Spinal cord (tissue), 10 donors: ENCODE measurements around the gene PMP22. TPM values are rescaled to one million over a fixed set of nuclear protein-coding genes. Genes with fewer than 3 reads are reported as not detected.

Experiments
- DNase-seq, 6 donors: peaks; one replicate each; pipeline versions ENCODE4 v3.0.0 to v3.0.0-alpha.2; 2013 to 2015; ENCODE audit warnings: low spot score in 6 of 6, low read depth in 4 of 6
- H3K27ac ChIP-seq: one replicate; pipeline ENCODE4 v1.5.1; 2013; ENCODE audit warnings: low read depth, low read length, control low read depth
- H3K27me3 ChIP-seq: one replicate; pipeline ENCODE4 v1.6.1; 2013; ENCODE audit warnings: low read length; ENCODE audit not compliant: control insufficient read depth, insufficient read depth
- H3K36me3 ChIP-seq: one replicate; pipeline ENCODE4 v1.6.1; 2013; ENCODE audit warnings: low read length; ENCODE audit not compliant: control insufficient read depth, insufficient read depth
- H3K4me1 ChIP-seq: one replicate; pipeline ENCODE4 v1.6.1; 2013; ENCODE audit warnings: low read length; ENCODE audit not compliant: control insufficient read depth, insufficient read depth
- H3K4me3 ChIP-seq: one replicate; pipeline ENCODE4 v1.5.1; 2013; ENCODE audit warnings: low read depth, low read length, control low read depth
- H3K9me3 ChIP-seq: one replicate; pipeline ENCODE4 v1.6.1; 2013; ENCODE audit warnings: low read length; ENCODE audit not compliant: control insufficient read depth, insufficient read depth
- WGBS: methylation state at CpG from one replicate; pipeline ENCODE4 v1.1.5; 2013; ENCODE audit warnings: missing lambda C conversion rate; ENCODE audit not compliant: insufficient coverage; 5-methylcytosine and 5-hydroxymethylcytosine counted together
- polyA plus RNA-seq, 2 donors: library from polyadenylated mRNA; unstranded; fragments of 120-200 nt; gene quantifications; one replicate each; pipeline ENCODE4 v1.2.1, GENCODE V29; 2013; ENCODE audit not compliant: insufficient read length in 2 of 2
- total RNA-seq, 2 donors: library from RNA; depleted of rRNA in 1 of 2; stranded (reverse); fragments of 120-200 nt in 1 of 2; fragments of >200 nt in 1 of 2; gene quantifications; one replicate each; pipeline versions ENCODE4 v1.2.3 to v1.2.4, GENCODE V29; 2013 to 2014
- donor health status: healthy.

Gene PMP22
- total and polyA plus RNA-seq, 4 donors = 83.0 to 248 (median 144) TPM

- Histone ChIP-seq H3K36me3 (no peaks in the 10 kb centered on the region), H3K27me3 (no peaks in the 10 kb centered on the region), H3K4me1 (no peaks in the 10 kb centered on the region), H3K4me3 (no peak overlapping the region), H3K9me3 (peaks cover 2% of the 10 kb centered on the region), H3K27ac (no peak overlapping the region)
- WGBS = 88% methylated on average over 2 of the region's 3 CpGs
- DNase-seq = no peak
Measured at GRCh38 chr17:15281909-15282308, 16.8 kb upstream of the PMP22 start.

GRCh38 chr17:15278924-15279477 lies 13.9 kb upstream of the PMP22 start:
- 80% methylated on average over 1 of the region's 2 CpGs for WGBS
- Histone ChIP-seq H3K9me3 (peaks cover 2% of the 10 kb centered on the region), H3K4me3 (no peak overlapping the region), H3K27me3 (no peaks in the 10 kb centered on the region), H3K27ac (no peak overlapping the region), H3K4me1 (no peaks in the 10 kb centered on the region), H3K36me3 (no peaks in the 10 kb centered on the region)
- DNase-seq = no peak

GRCh38 chr17:15278380-15278779 lies 13.3 kb upstream of the PMP22 start:
- Histone ChIP-seq H3K4me3 (no peak overlapping the region), H3K36me3 (no peaks in the 10 kb centered on the region), H3K27me3 (no peaks in the 10 kb centered on the region), H3K9me3 (peaks cover 2% of the 10 kb centered on the region), H3K27ac (no peak overlapping the region), H3K4me1 (no peaks in the 10 kb centered on the region)
- WGBS = 14% methylated on average over 2 of the region's 6 CpGs
- no peak for DNase-seq

GRCh38 chr17:15274017-15274416 lies 8.9 kb upstream of the PMP22 start:
- WGBS = 96% methylated on average over 2 of the region's 3 CpGs
- no peaks in the 10 kb centered on the region for H3K27me3 ChIP-seq
- no peaks in the 10 kb centered on the region for H3K36me3 ChIP-seq
- H3K4me1 ChIP-seq = peaks cover 5% of the 10 kb centered on the region
- H3K9me3 ChIP-seq = no peaks in the 10 kb centered on the region
- H3K27ac ChIP-seq = no peak overlapping the region
- DNase-seq = no peak
- H3K4me3 ChIP-seq = no peak overlapping the region

GRCh38 chr17:15273141-15273793 lies 8.1 kb upstream of the PMP22 start:
- WGBS = 91% methylated on average over 1 of the region's 5 CpGs
- H3K4me1 ChIP-seq = peaks cover 5% of the 10 kb centered on the region
- no peaks in the 10 kb centered on the region for H3K27me3 ChIP-seq
- no peaks in the 10 kb centered on the region for H3K36me3 ChIP-seq
- H3K9me3 ChIP-seq = no peaks in the 10 kb centered on the region
- no peak overlapping the region for H3K27ac ChIP-seq
- H3K4me3 ChIP-seq = no peak overlapping the region
- no peak for DNase-seq

- Histone ChIP-seq H3K4me3 (no peak overlapping the region), H3K36me3 (no peaks in the 10 kb centered on the region), H3K27ac (no peak overlapping the region), H3K4me1 (peaks cover 5% of the 10 kb centered on the region), H3K27me3 (no peaks in the 10 kb centered on the region), H3K9me3 (no peaks in the 10 kb centered on the region)
- DNase-seq = no peak
- 94% methylated on average over 6 of the region's 6 CpGs for WGBS
Measured at GRCh38 chr17:15271741-15272140, 6.6 kb upstream of the PMP22 start.

- H3K4me1 ChIP-seq = peaks cover 5% of the 10 kb centered on the region
- H3K4me3 ChIP-seq = no peak overlapping the region
- no peaks in the 10 kb centered on the region for H3K36me3 ChIP-seq
- no peak for DNase-seq
- no peaks in the 10 kb centered on the region for H3K9me3 ChIP-seq
- WGBS = 92% methylated on average over 8 of the region's 9 CpGs
- H3K27me3 ChIP-seq = peaks cover 3% of the 10 kb centered on the region
- H3K27ac ChIP-seq = no peak overlapping the region
Measured at GRCh38 chr17:15270628-15271381, 5.7 kb upstream of the PMP22 start.

GRCh38 chr17:15269780-15270089 lies 4.6 kb upstream of the PMP22 start:
- no peaks in the 10 kb centered on the region for H3K36me3 ChIP-seq
- H3K9me3 ChIP-seq = no peaks in the 10 kb centered on the region
- no CpG with 5 or more reads among the region's 5 CpGs for WGBS
- peaks cover 6% of the 10 kb centered on the region for H3K27me3 ChIP-seq
- peaks cover 8% of the 10 kb centered on the region for H3K4me1 ChIP-seq
- H3K27ac ChIP-seq = peak overlapping the region; percentile 12
- no peak overlapping the region for H3K4me3 ChIP-seq
- no peak for DNase-seq

- peak overlapping the region; percentile 12 for H3K27ac ChIP-seq
- whole genome bisulfite sequencing = 78% methylated on average over 7 of the region's 7 CpGs
- no peak for DNase-seq
- no peaks in the 10 kb centered on the region for H3K36me3 ChIP-seq
- H3K27me3 ChIP-seq = peaks cover 9% of the 10 kb centered on the region
- no peak overlapping the region for H3K4me3 ChIP-seq
- no peaks in the 10 kb centered on the region for H3K9me3 ChIP-seq
- peaks cover 11% of the 10 kb centered on the region for H3K4me1 ChIP-seq
Measured at GRCh38 chr17:15269087-15269779, 4.1 kb upstream of the PMP22 start.
